AG09319 (cell line): ENCODE data around the gene SLC4A5.

Source experiments
- DNase-seq: peaks from one replicate; pipeline ENCODE4 v3.0.0-alpha.2; 2010; ENCODE audit warnings: low read depth; ENCODE audit errors: extremely low read depth
- CTCF ChIP-seq: IDR thresholded peaks from 2 replicates; pipeline ENCODE4 v1.5.1; 2011; ENCODE audit warnings: low read depth, mild to moderate bottlenecking, inconsistent platforms, low read length, moderate library complexity

Gene SLC4A5

GRCh38 chr2:74291218-74291544 lies 52.0 kb downstream of the SLC4A5 start:
- DNase-seq = no peak

GRCh38 chr2:74290466-74291217 lies 52.6 kb downstream of the SLC4A5 start:
- no peak for DNase-seq
- TF ChIP-seq CTCF = no peak

More at GRCh38 chr2:74291218-74291544, 52.0 kb downstream of the SLC4A5 start:
- TF ChIP-seq CTCF = no peak

- DNase-seq = no peak
- no peak for TF ChIP-seq CTCF
Measured at GRCh38 chr2:74290066-74290465, 53.1 kb downstream of the SLC4A5 start.

- DNase-seq = no peak
- TF ChIP-seq CTCF = no peak
Measured at GRCh38 chr2:74286725-74287124, 56.5 kb downstream of the SLC4A5 start.

- TF ChIP-seq CTCF = no peak
- DNase-seq = no peak
Measured at GRCh38 chr2:74281141-74281975, 61.9 kb downstream of the SLC4A5 start.

GRCh38 chr2:74278694-74279093 lies 64.5 kb downstream of the SLC4A5 start:
- DNase-seq = no peak
- no peak for TF ChIP-seq CTCF

- no peak for DNase-seq
- no peak for TF ChIP-seq CTCF
Measured at GRCh38 chr2:74278176-74278575, 65.0 kb downstream of the SLC4A5 start.
